HG03025 (cell line): Measurements from ENCODE around the gene INVS.
"Not testable (repeated sequence)": the region's sequence is repeated elsewhere in the genome, so short reads cannot be mapped to it uniquely, and the experiment has no call there.

Source experiments
- ATAC-seq: cut with Tn5 transposase; IDR thresholded peaks from one replicate; pipeline ENCODE4 v1.9.1; 2021; ENCODE audit warnings: mild to moderate bottlenecking, moderate library complexity; ENCODE audit not compliant: unreplicated experiment, low FRiP score

The INVS gene

GRCh38 chr9:100083448-100084127, 15.5 kb upstream of the INVS start:
- ATAC-seq: peak; percentile 37

GRCh38 chr9:100084128-100084453, 15.0 kb upstream of the INVS start:
- peak; percentile 67 for ATAC-seq

- peak; percentile 68 for ATAC-seq
Measured at GRCh38 chr9:100084734-100085133, 14.3 kb upstream of the INVS start.

GRCh38 chr9:100086097-100086635, 12.9 kb upstream of the INVS start:
- ATAC-seq: no peak

GRCh38 chr9:100087218-100087617, 11.8 kb upstream of the INVS start:
- no peak for ATAC-seq

- no peak for ATAC-seq
Measured at GRCh38 chr9:100088202-100088601, 10.8 kb upstream of the INVS start.

GRCh38 chr9:100090880-100091279, 8.2 kb upstream of the INVS start:
- ATAC-seq: no peak

GRCh38 chr9:100091650-100092049, 7.4 kb upstream of the INVS start:
- no peak for ATAC-seq

- ATAC-seq: no peak
Measured at GRCh38 chr9:100092066-100092465, 7.0 kb upstream of the INVS start.

GRCh38 chr9:100094411-100094810, 4.6 kb upstream of the INVS start:
- not testable (repeated sequence) for ATAC-seq

GRCh38 chr9:100096378-100096916, 2.6 kb upstream of the INVS start:
- ATAC-seq: no peak

GRCh38 chr9:100098046-100098886, 777 bp upstream of the INVS start:
- ATAC-seq: peak; percentile 13

- ATAC-seq: peak; percentile 0
Measured at GRCh38 chr9:100099722-100100042, 639 bp downstream of the INVS start.

GRCh38 chr9:100100146-100100667, 1.2 kb downstream of the INVS start:
- ATAC-seq: no peak

GRCh38 chr9:100101608-100102007, 2.6 kb downstream of the INVS start:
- no peak for ATAC-seq

GRCh38 chr9:100104314-100104713, 5.3 kb downstream of the INVS start:
- no peak for ATAC-seq

GRCh38 chr9:100105861-100106260, 6.8 kb downstream of the INVS start:
- ATAC-seq: no peak

GRCh38 chr9:100106616-100107015, 7.6 kb downstream of the INVS start:
- ATAC-seq: no peak

GRCh38 chr9:100108559-100108958, 9.5 kb downstream of the INVS start:
- ATAC-seq: no peak

- no peak for ATAC-seq
Measured at GRCh38 chr9:100111235-100111634, 12.2 kb downstream of the INVS start.

- ATAC-seq: no peak
Measured at GRCh38 chr9:100112677-100113336, 13.8 kb downstream of the INVS start.
